HepG2 (cell line): Measurements from ENCODE around the gene KIF24.

Source experiments
- NR2F1 ChIP-seq, 2 experiments: fragments of 450-650 bp in 1 of 2; formaldehyde crosslinking in 1 of 2; IDR thresholded peaks; 2 replicates each; pipeline versions ENCODE4 v1.5.0 to v1.6.1; 2016 to 2020; ENCODE audit warnings: mild to moderate bottlenecking in 1 of 2, missing compliant biosample characterization in 1 of 2, missing genetic modification reagents in 1 of 2, moderate library complexity in 1 of 2
- SOX5 ChIP-seq: IDR thresholded peaks from 2 replicates; pipeline ENCODE4 v1.6.1; 2016; ENCODE audit warnings: borderline replicate concordance
- ZBTB1 ChIP-seq: sonication (generic); formaldehyde crosslinking; IDR thresholded peaks from 2 replicates; pipeline ENCODE4 v1.4.0; 2020; ENCODE audit warnings: missing genetic modification reagents, borderline replicate concordance

DNA sequence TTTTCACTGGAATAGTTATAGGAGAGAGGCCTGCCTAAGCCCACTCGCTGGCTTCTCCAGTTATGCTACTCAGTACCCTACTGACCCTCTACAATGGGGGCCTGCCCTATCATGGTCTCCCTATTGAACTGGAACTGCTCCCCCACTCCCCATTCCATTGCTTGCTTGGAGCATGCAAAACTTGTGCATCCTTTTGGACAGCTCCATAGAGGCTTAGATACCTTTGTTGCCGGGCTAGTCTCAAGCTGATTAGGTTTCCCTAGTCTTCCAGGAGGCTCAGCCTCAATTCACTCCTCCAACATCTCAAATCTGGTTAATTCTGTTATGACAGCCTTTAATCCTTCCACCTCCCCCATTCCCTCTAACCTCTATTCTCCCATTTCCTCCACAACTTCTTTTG, 39.9 kb downstream of the KIF24 start:
- TF ChIP-seq NR2F1 (CRISPR knock-in tag; IDR thresholded peaks at IDR 0.05) (no peak), ZBTB1 (CRISPR knock-in tag) (no peak), SOX5 (CRISPR knock-in tag) (no peak)
